GM19023 (cell line): ENCODE measurements around the gene ROBO3.
A peak's percentile ranks its signal among the peaks of the same experiment; 100 is the strongest.

Source experiments
- ATAC-seq: cut with Tn5 transposase; IDR thresholded peaks from one replicate; pipeline ENCODE4 v1.9.1; 2021; ENCODE audit warnings: mild to moderate bottlenecking, moderate library complexity; ENCODE audit not compliant: unreplicated experiment

ROBO3 gene

GRCh38 chr11:124919898-124920297, 54.7 kb downstream of the ROBO3 start:
- ATAC-seq, result no peak

GRCh38 chr11:124920356-124920755, 55.1 kb downstream of the ROBO3 start:
- ATAC-seq, result no peak

- peak; percentile 69 for ATAC-seq
Observed at GRCh38 chr11:124920870-124921609, 55.8 kb downstream of the ROBO3 start.

- ATAC-seq, result no peak
Observed at GRCh38 chr11:124922831-124923230, 57.6 kb downstream of the ROBO3 start.

GRCh38 chr11:124923296-124923695, 58.1 kb downstream of the ROBO3 start:
- ATAC-seq, result no peak

GRCh38 chr11:124928942-124929665, 63.9 kb downstream of the ROBO3 start:
- no peak for ATAC-seq

- ATAC-seq, result no peak
Observed at GRCh38 chr11:124930799-124931198, 65.6 kb downstream of the ROBO3 start.
